ENCODE results near the gene PTTG1IP. TPM values are rescaled to one million over a fixed set of nuclear protein-coding genes. Genes with fewer than 3 reads are reported as not detected.

The PTTG1IP gene
- total RNA-seq, 1 experiment from 2014 or later = 408 TPM

DNA sequence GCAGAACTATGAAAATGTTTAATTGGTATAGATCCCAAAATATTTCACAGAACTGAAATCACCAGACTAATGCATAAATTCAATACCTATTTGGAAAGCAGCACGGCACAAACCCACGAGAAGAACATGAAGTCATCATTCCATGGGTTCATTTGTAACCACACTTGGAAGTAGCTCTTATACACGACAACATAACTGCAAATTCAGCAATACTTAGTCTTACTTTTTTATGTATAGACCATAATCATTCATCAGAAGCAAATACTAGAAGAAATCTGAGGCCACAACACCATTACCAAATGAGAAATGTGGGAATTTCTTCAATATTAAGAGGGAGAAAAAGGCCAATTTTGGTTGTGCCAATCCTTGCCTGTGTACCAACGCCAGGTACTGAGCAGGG, 67.6 kb downstream of the PTTG1IP start:
- no peak for DNase-seq (ENCODE audit: low read depth)

GRCh38 chr21:44805226-44805625, 68.3 kb downstream of the PTTG1IP start:
- DNase-seq (ENCODE audit: low read depth) = no peak

- DNase-seq (ENCODE audit: low read depth) = no peak
Measured at GRCh38 chr21:44804762-44805161, 68.7 kb downstream of the PTTG1IP start.

GRCh38 chr21:44803651-44804050, 69.8 kb downstream of the PTTG1IP start:
- no peak for DNase-seq (ENCODE audit: low read depth)

GRCh38 chr21:44802396-44803153, 70.9 kb downstream of the PTTG1IP start:
- peak; percentile 26 for DNase-seq (ENCODE audit: low read depth)

DNA sequence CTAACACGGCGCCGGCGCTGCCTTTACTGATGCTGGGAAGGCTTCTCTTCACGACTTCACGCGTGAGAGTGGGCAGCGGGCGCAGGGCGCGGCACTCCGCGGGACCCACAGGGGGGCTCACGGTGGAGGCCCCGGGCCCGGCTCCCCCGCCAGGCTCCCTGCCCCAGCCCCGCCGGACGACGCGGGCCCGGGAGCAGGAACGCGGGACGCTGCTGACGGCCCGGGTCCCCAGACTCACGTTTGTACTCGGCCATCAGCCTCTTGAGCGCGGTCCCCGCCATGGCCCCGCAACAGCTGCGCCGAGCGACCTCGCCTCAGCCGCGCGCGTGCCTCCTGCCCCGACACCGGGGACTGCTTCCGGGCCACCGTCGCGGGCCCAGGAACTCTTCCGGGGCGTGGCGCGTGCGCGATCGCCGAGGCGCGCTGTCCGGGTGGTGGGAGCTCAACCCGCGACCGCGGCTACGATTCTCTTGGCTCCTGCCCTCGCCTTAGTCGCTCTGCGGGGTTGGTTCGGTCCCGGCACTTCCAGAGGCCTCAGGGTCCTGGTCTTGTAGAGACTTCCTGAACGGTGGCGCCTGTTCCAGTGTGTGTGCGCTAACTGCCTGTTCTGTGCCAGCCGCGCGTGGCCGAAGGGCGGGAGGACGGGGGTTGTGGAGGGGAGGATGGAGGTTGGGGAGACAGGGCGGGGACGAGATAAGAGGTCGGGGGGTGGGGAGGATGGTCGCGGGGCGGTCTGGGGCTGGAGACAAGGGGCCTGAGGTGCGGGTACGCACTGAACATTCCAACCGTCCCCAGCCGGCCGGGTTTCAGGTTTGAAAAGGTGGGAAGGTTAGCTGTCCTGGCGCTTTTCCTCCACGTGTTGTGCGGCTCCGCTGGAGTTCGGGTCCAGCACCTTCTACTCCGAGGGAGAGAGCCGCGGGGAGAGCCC, 71.8 kb downstream of the PTTG1IP start, which contains the start of gene UBE2G2:
Gene UBE2G2, minus strand, starts transcription at position 353 of the 928 bp plus-strand sequence. Its CDS starts 72 bp downstream, at position 281.
- DNase-seq (ENCODE audit: low read depth) = peak; percentile 74

DNA sequence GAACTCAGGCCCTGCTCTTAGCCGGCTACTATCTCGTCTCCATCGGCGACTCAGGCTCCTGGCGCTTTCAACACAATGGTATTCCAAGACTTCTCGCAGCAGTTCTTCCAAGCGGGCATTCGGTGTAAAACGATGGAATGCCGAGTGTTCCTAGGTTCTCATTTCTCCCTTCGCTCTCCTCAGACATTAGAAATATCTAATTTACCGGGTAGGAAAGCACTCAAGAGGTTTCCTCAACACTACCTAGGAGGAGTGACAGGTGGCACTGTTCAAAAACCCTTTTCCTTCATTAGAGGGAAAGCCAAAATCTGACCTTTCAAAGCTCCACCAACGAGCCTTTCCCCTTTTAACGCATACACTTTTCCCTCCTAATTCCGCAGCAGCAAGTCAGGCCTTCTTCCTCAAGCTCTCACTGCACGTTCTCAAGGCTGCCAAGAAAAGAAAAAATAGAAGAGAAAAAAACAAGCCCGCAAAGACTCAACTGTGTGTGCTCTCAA, 72.5 kb downstream of the PTTG1IP start:
- peak; percentile 44 for DNase-seq (ENCODE audit: low read depth)

GRCh38 chr21:44800103-44800502, 73.4 kb downstream of the PTTG1IP start:
- DNase-seq (ENCODE audit: low read depth) = peak; percentile 5

- no peak for DNase-seq (ENCODE audit: low read depth)
Measured at GRCh38 chr21:44799646-44800045, 73.8 kb downstream of the PTTG1IP start.

Other genes starting within 250 kb of the PTTG1IP start
- not detected in 2 replicates for gene KRTAP10-9, start 246.6 kb downstream of the PTTG1IP start, total RNA-seq (2014; rRNA removed; shearing (Covaris generic))
- gene KRTAP10-10, start 236.3 kb downstream of the PTTG1IP start, total RNA-seq (2014; rRNA removed; shearing (Covaris generic)) = not detected in 2 replicates
- gene KRTAP10-11, start 227.3 kb downstream of the PTTG1IP start, total RNA-seq (2014; rRNA removed; shearing (Covaris generic)) = not detected in 2 replicates
- gene KRTAP12-4, start 219.0 kb downstream of the PTTG1IP start, total RNA-seq (2014; rRNA removed; shearing (Covaris generic)) = not detected in 2 replicates
- gene KRTAP12-3, start 215.8 kb downstream of the PTTG1IP start, total RNA-seq (2014; rRNA removed; shearing (Covaris generic)) = not detected in 2 replicates
- not detected in 2 replicates for gene KRTAP12-2, start 206.8 kb downstream of the PTTG1IP start, total RNA-seq (2014; rRNA removed; shearing (Covaris generic))
- gene KRTAP12-1, start 191.5 kb downstream of the PTTG1IP start, total RNA-seq (2014; rRNA removed; shearing (Covaris generic)) = not detected in 2 replicates
- not detected in 2 replicates for gene KRTAP10-12, start 176.5 kb downstream of the PTTG1IP start, total RNA-seq (2014; rRNA removed; shearing (Covaris generic))
- gene TSPEAR, start 162.1 kb downstream of the PTTG1IP start, total RNA-seq (2014; rRNA removed; shearing (Covaris generic)) = not detected in 2 replicates
- 73.1 and 77.6 TPM in 2 replicates for gene UBE2G2, start 71.9 kb downstream of the PTTG1IP start, total RNA-seq (2014; rRNA removed; shearing (Covaris generic))
- gene SUMO3, start 55.6 kb downstream of the PTTG1IP start, total RNA-seq (2014; rRNA removed; shearing (Covaris generic)) = 130 and 154 TPM in 2 replicates
- 1.6 and 1.8 TPM in 2 replicates for gene ITGB2, start 47.2 kb upstream of the PTTG1IP start, total RNA-seq (2014; rRNA removed; shearing (Covaris generic))
- 26.3 and 31.2 TPM in 2 replicates for gene SLX9, start 66.3 kb upstream of the PTTG1IP start, total RNA-seq (2014; rRNA removed; shearing (Covaris generic))
- 20.6 and 22.4 TPM in 2 replicates for gene ADARB1, start 200.9 kb upstream of the PTTG1IP start, total RNA-seq (2014; rRNA removed; shearing (Covaris generic))